GM19099 (cell line): ENCODE measurements around the gene CHMP4A.

Experiments used
- POLR2A ChIP-seq: IDR thresholded peaks from 3 replicates; pipeline ENCODE4 v1.6.1; 2011; ENCODE audit warnings: low read depth; ENCODE audit not compliant: insufficient read length; ENCODE audit errors: extremely low read depth

The CHMP4A gene

DNA sequence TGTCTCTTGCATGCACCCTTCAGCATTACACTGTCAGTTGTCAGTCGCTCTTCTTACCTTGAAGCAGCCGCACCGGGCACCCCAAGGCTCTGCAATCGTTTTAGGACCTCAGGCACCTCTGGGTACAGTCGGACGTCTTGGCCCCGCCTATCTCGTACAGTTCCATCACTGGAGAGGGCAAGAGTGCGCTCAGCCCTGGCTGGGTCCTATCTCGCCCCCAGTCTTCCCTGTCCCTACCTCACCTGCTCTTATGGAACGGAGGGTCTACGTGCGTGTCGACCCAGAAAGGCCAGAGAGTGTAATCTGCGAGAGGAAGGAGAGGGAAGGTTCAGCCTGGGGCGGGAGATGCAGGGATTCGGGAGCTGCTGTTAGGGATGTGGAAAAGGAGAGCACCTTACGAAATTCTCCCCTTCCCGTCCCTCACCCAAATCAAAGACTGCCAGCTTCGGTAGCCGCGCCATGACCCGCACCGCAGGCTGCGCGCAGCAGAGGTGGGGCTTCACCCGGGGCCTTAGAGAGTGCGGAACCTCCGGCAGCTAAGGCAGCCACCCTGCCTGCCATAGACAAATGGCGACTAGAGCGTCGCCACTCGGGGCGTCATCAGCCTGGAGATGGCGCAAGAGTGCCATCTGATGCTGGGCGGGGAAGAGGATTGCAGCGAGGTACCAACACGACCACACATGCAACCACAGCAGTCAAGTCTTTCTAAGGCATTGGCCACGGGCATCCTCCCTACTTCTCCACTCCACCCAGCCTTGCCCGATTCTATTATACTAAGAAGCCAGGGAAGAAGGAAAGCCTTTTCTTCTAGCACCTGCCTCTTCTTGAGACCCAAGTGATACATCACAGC is 2.4 kb upstream of the CHMP4A start, which contains the start of gene MDP1:
MDP1 (minus strand) TSS at position 572 of the 850 bp plus-strand sequence; CDS start at position 461, 111 bp downstream.
- TF ChIP-seq POLR2A = peak; percentile 80

DNA sequence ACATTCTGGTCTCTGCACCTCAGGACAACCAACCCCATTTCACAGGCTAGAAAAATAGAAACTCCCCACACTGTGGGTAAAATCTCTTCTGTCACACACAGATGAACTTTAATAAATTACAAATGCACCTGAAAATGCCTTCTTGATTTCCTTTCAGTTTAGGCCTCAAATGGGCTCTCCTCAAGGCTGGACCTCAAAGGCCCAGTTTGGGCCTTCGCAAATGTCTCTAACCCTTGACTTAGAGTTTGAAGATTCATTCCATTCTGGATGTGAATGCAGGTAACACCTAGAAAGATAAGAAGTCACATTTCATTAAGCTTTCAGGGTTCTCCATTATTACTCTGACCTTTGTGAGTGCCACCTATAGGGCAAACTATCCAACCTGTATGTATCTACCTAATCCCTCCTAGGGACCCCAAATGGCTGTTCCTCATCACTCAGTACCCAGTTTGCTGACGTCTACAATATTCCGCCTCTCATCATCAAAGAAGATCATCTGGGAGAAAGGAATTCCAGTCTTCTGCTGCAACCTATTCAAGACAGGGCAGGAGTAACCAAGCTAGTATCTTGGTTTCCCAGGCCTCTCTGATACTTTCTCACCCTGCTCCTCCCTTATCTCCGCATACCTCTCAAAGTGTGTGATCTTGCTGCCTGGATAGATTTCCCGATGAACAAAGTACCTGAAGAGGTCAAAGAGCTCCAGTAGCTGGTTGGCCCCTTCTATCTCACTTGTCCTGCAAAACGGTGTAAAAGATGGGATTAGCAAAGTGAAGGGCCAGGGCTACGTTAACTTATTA is 776 bp upstream of the CHMP4A start:
- TF ChIP-seq POLR2A = no peak

DNA sequence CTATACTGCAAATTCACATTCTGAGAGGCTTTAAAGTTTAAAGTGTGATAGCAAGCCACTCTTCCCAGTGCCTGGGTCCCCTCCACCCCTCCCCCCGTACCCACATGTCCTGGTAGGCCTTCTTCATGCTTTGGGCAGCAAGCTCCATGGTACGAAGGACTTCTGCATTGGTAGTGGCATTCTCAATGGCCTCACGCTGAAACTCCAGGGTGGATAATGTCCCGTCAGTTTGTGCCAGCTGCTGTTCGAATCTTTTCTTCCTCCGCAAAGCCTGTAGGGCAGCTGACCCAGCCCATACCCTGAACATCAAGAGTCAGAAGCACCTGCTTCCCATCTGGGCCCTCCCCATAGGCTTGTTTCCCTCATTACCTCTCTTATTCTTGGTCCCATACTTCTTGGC is 2.0 kb downstream of the CHMP4A start:
- TF ChIP-seq POLR2A = no peak

DNA sequence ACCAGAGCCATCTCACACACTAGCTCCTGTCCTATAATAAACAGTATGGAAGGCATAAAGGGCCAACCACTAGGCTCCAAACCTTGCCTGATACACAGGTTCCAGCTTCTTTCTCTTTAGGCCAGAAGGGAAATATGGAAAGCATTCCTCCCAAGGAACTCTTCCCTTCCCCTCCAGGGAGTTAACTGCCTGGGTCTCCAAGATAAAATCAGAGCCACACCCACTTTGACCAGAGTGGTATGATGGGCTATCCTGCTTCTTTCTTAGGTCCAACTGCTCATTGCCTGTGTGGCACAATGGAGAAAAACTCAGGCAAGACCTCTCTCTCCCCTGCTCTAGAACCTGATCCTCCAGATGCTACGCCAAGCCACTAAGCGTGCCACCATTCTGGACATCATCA is 5.7 kb downstream of the CHMP4A start:
- TF ChIP-seq POLR2A = no peak

DNA sequence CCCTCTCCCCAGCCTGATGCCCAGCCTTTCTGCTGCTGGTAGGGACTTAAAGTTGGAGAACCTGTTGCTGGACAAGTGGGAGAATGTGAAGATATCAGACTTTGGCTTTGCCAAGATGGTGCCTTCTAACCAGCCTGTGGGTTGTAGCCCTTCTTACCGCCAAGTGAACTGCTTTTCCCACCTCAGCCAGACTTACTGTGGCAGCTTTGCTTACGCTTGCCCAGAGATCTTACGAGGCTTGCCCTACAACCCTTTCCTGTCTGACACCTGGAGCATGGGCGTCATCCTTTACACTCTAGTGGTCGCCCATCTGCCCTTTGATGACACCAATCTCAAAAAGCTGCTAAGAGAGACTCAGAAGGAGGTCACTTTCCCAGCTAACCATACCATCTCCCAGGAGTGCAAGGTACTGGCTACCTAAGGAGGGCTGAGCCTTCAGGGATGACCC is 6.2 kb downstream of the CHMP4A start:
- TF ChIP-seq POLR2A = no peak

DNA sequence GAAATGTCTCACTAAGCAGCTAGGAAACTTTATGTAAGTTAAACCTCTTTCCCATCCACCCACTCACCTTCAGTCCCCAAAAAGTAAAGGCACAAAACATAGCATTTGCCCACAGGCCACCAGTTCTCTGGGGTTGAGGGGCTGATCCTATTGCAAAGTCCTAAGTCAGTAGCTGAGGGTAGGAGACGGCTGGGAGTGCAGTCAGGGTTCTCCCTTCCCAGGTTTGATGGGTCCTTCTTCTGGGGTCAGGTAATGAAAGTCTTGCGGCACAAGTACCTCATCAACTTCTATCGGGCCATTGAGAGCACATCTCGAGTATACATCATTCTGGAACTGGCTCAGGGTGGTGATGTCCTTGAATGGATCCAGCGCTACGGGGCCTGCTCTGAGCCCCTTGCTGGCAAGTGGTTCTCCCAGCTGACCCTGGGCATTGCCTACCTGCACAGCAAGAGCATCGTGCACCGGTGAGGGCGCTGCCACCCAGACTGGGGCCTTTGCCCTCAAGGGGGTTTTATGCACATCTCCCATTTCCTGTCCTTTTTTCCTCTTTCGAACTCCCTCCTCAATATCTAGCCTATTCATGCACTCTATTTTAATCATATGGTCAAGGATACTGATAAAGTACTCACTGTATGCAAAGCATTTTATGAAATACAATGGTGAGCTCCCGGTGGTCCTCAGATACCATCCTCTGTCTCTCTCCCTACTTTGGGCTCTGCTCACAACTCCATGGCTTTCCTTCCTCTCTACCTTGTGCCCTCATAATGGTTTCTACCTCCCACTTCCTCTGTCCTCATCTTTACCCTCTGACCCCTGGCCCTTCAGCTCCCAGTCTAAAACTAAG is 6.8 kb downstream of the CHMP4A start:
- no peak for TF ChIP-seq POLR2A

DNA sequence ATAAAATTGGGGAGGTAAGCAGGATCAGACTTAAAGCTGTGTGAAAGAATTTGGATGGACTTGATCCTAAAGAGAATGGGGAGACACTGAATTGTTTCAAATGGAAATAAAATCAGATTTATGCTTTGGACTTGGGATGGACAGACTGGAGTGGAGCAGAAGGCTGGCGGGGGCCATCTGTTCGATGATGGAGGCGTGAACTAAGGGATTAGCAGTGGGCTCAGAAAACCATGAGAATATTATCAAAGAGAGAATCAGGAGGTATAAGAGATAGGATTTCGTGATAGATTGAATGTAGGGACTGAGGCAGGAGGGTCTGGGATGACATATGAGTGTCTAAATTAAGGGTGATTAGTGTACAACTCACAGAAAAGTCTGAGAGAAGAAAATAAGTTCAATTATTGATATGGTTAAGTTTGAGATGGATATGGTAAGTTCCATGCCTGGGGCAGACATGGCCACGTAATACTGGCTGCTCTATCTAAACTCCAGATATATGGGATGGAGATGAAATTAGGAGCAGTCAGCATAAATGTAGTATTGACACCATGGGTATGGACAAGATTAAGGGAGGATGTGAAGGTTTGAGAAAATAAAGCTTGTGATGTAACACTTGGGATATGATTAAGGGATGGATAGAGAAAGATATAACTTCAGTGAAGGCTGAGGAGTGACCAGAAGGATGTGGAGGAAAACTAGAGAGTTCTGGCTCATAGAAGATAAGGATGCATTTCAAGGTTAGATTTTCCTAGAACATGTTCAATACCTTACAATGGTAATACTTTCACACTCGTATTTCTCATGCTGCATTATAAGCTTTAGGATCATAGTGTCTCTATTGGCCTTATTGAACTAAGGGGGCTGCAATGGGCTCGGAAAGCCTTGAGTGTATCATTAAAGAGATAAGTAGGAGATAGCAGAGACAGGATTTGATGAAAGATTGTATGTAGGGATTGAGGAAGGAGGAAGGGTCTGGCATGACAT is 8.8 kb downstream of the CHMP4A start:
- TF ChIP-seq POLR2A = no peak

DNA sequence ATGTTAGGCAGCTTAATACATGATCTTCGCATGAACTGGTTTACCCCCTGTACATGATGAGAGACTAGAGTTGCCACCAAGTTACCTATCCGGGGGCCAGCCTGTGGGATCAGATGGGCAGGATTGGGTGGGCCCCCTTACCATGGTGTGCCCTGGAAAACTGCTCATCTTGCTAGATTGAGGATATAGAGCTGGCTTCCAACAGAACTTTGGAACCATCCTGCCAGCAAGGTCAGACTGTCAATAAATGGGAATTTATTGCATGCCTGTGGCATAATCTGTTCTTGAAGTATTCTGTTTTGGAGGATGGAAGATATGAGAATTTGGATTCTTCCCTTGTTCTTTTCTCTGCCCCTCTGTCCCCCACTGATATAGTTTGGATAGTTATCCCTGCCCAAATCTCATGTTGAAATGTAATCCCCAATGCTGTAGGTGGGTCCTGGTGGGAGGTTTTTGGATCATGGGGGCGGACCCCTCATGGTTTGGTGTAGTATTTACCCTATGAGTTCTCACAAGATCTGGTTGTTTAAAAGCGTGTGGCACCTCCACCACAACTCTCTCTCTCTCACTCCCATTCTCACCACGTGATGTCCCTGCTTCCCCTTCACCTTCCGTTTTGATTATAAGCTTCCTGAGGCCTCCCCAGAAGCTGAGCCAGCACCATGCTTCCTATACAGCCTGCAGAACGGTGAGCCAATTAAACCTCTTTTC is 14.3 kb downstream of the CHMP4A start:
- TF ChIP-seq POLR2A = no peak

DNA sequence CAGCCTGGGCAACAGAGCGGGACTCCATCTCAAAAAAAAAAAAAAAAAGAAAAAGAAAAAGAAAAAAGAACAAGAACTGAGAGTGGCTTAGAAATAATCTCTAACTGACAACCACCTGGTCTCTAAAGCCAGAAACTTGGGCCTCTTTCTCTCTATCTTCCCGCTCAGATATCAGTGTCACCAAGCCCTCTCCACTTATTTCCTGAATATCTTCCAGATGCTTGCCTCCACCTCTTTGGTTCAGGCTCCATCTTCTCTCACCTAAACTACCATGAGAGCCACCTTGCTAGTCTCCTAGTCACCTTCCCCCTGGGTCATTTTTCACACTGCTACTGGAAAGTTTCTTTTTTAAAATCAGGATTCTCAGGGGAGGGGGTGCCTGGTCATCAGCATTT is 16.2 kb downstream of the CHMP4A start:
- TF ChIP-seq POLR2A = no peak

DNA sequence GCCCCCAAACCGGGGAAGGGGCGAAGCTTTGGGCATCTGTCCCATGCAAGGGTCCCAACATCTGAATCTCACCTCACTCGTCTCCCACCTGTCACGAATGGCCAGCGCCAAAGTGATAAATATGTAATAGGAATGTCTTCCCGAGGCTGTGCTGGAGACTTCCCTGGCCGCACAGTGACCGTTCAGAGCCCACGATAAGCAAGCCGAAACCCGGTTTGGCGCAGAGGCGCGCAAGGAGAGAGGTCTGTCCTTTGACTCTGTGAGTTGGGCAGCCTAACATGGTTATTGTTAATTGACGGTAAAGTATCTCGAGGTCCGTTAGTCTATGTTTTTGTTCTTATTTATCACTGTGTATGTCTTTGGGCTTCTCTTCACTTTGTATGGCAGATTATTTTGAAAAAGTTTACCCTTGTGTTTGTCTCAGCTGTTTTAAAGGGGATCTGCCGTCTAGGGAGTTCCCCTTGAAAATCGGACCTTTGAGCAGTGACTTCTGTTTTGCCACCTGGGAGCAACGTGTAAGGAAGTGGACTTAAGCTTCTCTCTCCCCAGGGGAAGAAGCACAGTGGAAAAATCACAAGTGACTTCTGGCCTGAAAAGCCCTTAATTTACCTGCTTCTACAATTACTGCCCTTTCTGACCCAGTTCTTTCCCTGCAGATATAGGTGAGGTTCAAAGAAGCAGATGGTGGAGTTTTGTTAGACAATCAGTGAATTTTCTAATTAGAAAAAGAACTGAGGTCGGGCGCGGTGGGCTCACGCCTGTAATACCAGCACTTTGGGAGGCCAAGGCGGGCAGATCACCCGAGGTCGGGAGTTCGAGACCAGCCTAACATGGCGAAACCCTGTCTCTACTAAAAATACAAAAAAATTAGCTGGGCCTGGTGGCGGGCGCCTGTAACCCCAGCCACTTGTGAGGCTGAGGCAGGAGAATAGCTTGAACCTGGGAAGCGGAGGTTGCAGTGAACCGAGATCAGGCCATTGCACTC is 16.9 kb downstream of the CHMP4A start:
- no peak for TF ChIP-seq POLR2A

DNA sequence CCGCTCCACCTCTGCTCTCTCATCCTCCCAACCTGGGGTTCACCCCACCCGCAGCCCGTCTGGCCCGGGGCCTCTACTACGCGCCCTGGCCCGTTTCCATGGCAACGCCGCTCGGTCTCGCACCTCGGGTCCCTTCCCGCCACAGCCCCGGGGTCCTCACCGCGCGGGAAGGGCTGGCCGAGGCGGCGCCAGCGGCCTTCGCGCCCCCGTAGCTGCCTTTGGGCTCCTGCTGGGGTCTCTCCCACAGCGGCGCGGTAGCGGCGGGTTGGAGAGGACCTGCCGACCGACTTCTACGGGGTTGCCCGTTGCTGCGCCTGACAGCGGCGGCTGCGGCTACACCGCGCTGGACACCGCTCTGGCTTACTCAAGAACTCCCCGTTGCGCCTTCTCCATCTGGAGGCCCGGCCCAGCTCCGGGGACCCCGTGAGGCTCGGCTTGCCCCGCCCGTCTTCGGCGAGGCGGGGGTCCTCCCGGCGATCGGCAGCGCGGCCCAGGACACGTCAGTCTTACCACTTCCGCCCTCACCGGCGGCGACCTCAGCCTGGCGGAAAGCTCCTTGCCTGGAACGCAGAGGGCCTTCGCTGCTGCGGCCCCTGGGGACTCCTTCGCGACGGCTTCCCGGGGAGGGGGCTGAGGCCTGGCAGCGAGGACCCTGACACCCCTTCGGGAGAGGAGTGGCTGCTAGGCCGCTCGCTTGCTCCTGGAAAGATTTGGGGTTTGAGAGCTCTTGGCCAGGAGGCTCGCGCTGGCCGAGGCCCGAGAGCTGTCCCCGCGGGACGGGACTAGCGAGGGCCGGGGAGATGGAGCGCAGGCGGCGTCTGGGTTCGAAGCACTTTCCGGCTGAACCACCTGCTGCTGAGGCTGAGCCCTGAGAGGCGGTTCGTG is 17.9 kb downstream of the CHMP4A start, which contains the start of gene TM9SF1:
TM9SF1 (minus strand) TSS at position 256 of the 885 bp plus-strand sequence. CDS start 422 bp downstream, outside the sequence.
- TF ChIP-seq POLR2A = peak; percentile 60
